NCI-H460 (cell line): ENCODE measurements around the gene ATP8B1. TPM values are rescaled to one million over a fixed set of nuclear protein-coding genes. Genes with fewer than 3 reads are reported as not detected.
"Not testable (repeated sequence)": the region's sequence is repeated elsewhere in the genome, so short reads cannot be mapped to it uniquely, and the experiment has no call there.

Experiments
- DNase-seq: peaks from one replicate; pipeline ENCODE4 v3.0.0-alpha.2; 2016; ENCODE audit warnings: low read depth; ENCODE audit errors: extremely low read depth
- total RNA-seq: library from RNA; depleted of rRNA; stranded (reverse); fragments of >200 nt; shearing (Covaris generic); gene quantifications from 2 replicates; pipeline ENCODE4 v1.2.3, GENCODE V29; 2014

The ATP8B1 gene
- total RNA-seq, 1 experiment from 2014 or later, result 0.25 TPM

- DNase-seq, result no peak
These were observed 125.6 kb downstream of the ATP8B1 start for GRCh38 chr18:57677262-57678211.

GRCh38 chr18:57674891-57675290, 128.2 kb downstream of the ATP8B1 start:
- no peak for DNase-seq

- no peak for DNase-seq
These were observed 133.1 kb downstream of the ATP8B1 start for GRCh38 chr18:57670046-57670445.

GRCh38 chr18:57668021-57668420, 135.1 kb downstream of the ATP8B1 start:
- DNase-seq, result no peak

- DNase-seq, result no peak
These were observed 136.2 kb downstream of the ATP8B1 start for GRCh38 chr18:57666818-57667497.

GRCh38 chr18:57664568-57665165, 138.4 kb downstream of the ATP8B1 start:
- no peak for DNase-seq

GRCh38 chr18:57660961-57661360, 142.2 kb downstream of the ATP8B1 start:
- DNase-seq, result no peak

- DNase-seq, result no peak
These were observed 143.5 kb downstream of the ATP8B1 start for GRCh38 chr18:57659460-57660102.

- DNase-seq, result no peak
These were observed 145.6 kb downstream of the ATP8B1 start for GRCh38 chr18:57657542-57657941.

GRCh38 chr18:57655740-57656139, 147.4 kb downstream of the ATP8B1 start:
- DNase-seq, result no peak

GRCh38 chr18:57651914-57652313, 151.2 kb downstream of the ATP8B1 start:
- DNase-seq, result no peak

- no peak for DNase-seq
These were observed 153.3 kb downstream of the ATP8B1 start for GRCh38 chr18:57649556-57650500.

- no peak for DNase-seq
These were observed 154.7 kb downstream of the ATP8B1 start for GRCh38 chr18:57648414-57648813.

GRCh38 chr18:57644540-57644939, 158.6 kb downstream of the ATP8B1 start:
- DNase-seq, result no peak

GRCh38 chr18:57643726-57644125, 159.4 kb downstream of the ATP8B1 start:
- DNase-seq, result not testable (repeated sequence)

- DNase-seq, result not testable (repeated sequence)
These were observed 160.7 kb downstream of the ATP8B1 start for GRCh38 chr18:57642462-57642861.

- DNase-seq, result no peak
These were observed 162.4 kb downstream of the ATP8B1 start for GRCh38 chr18:57640749-57641148.

GRCh38 chr18:57640236-57640635, 162.9 kb downstream of the ATP8B1 start:
- DNase-seq, result no peak

GRCh38 chr18:57635003-57635822, 167.9 kb downstream of the ATP8B1 start:
- DNase-seq, result no peak
